H1 (cell line): ENCODE measurements around the gene C16orf90. TPM values are rescaled to one million over a fixed set of nuclear protein-coding genes. Genes with fewer than 3 reads are reported as not detected.

Experiments used
- CTCF ChIA-PET: fragments of 300-600 bp; sonication (Branson Sonifier 250); formaldehyde crosslinking; loops from one replicate; lab custom pipeline; 2021; ENCODE audit not compliant: partially characterized antibody; lab: Charles Lee
- POLR2A ChIA-PET: fragments of 300-600 bp; sonication (Branson Sonifier 250); formaldehyde crosslinking; loops from one replicate; lab custom pipeline; 2021; ENCODE audit warnings: inconsistent platforms; ENCODE audit not compliant: partially characterized antibody; lab: Charles Lee
- DNase-seq, 2 experiments: peaks; one replicate each; pipeline versions ENCODE4 v3.0.0 to v3.0.0-alpha.2; 2010 to 2022; ENCODE audit warnings: low spot score in 2 of 2, low read depth in 1 of 2, mixed read lengths in 1 of 2
- FAIRE-seq: peaks from 2 replicates; lab custom pipeline; 2011; peaks lifted over from hg19 to GRCh38; lab: Jason Lieb, UNC
- H2AFZ ChIP-seq: 2 replicates; pipeline ENCODE4 v1.8.1; 2012; ENCODE audit warnings: low read length, inconsistent platforms
- H2AK5ac ChIP-seq: 2 replicates; pipeline ENCODE4 v1.6.1; 2013; ENCODE audit warnings: low read depth, low read length
- H2BK120ac ChIP-seq: replicated peaks from 2 replicates; pipeline ENCODE3; 2013; ENCODE audit warnings: low read depth, low read length, inconsistent platforms
- H2BK12ac ChIP-seq: 2 replicates; pipeline ENCODE4 v1.6.1; 2013; ENCODE audit warnings: low read depth, low read length
- H2BK15ac ChIP-seq: 2 replicates; pipeline ENCODE4 v1.6.1; 2013; ENCODE audit warnings: low read length
- H2BK20ac ChIP-seq: 2 replicates; pipeline ENCODE4 v1.6.1; 2013; ENCODE audit warnings: low read length
- H2BK5ac ChIP-seq: 2 replicates; pipeline ENCODE4 v1.6.1; 2013; ENCODE audit warnings: low read depth, low read length
- H3K14ac ChIP-seq: 2 replicates; pipeline ENCODE4 v1.6.1; 2013; ENCODE audit warnings: inconsistent platforms; ENCODE audit not compliant: insufficient read length
- H3K18ac ChIP-seq: 2 replicates; pipeline ENCODE4 v1.6.1; 2013; ENCODE audit warnings: low read length; ENCODE audit errors: extremely low read depth
- H3K23ac ChIP-seq: 2 replicates; pipeline ENCODE4 v1.6.1; 2013; ENCODE audit warnings: inconsistent platforms; ENCODE audit not compliant: insufficient read length
- H3K23me2 ChIP-seq: 2 replicates; pipeline ENCODE4 v1.6.1; 2013; ENCODE audit warnings: low read depth, low read length
- H3K27ac ChIP-seq: 2 replicates; pipeline ENCODE4 v1.6.1; 2011; ENCODE audit warnings: low read depth, low read length, inconsistent platforms
- H3K27me3 ChIP-seq, 4 experiments: replicated peaks in 1 of 4; 1 replicate in 1 of 4; 2 replicates in 3 of 4; pipeline versions ENCODE4 v1.6.1 to v1.8.1; 2011 to 2013; ENCODE audit warnings: low read length in 3 of 4, mild to moderate bottlenecking in 3 of 4, inconsistent platforms in 2 of 4, mixed read lengths in 2 of 4, moderate library complexity in 1 of 4; ENCODE audit not compliant: control insufficient read depth in 3 of 4, insufficient read depth in 3 of 4; ENCODE audit errors: extremely low read depth in 1 of 4
- H3K36me3 ChIP-seq, 4 experiments: 2 replicates each; pipeline versions ENCODE4 v1.6.1 to v1.8.1; 2011 to 2013; ENCODE audit warnings: mild to moderate bottlenecking in 4 of 4, low read length in 3 of 4, moderate library complexity in 2 of 4, control low read depth in 1 of 4, inconsistent platforms in 1 of 4; ENCODE audit not compliant: insufficient read depth in 4 of 4, control insufficient read depth in 2 of 4
- H3K4ac ChIP-seq: replicated peaks from 2 replicates; pipeline ENCODE3; 2013; ENCODE audit warnings: low read length, low read depth, mixed read lengths, inconsistent platforms; ENCODE audit not compliant: insufficient read length
- H3K4me1 ChIP-seq, 4 experiments: replicated peaks in 1 of 4; 1 replicate in 1 of 4; 2 replicates in 3 of 4; pipeline versions ENCODE4 v1.6.1 to v1.8.1; 2011 to 2013; ENCODE audit warnings: low read length in 3 of 4, inconsistent platforms in 2 of 4, mixed read lengths in 1 of 4; ENCODE audit not compliant: insufficient read depth in 4 of 4, control insufficient read depth in 3 of 4
- H3K4me2 ChIP-seq, 2 experiments: 2 replicates each; pipeline versions ENCODE4 v1.6.1 to v1.8.1; 2011 to 2013; ENCODE audit warnings: low read depth in 2 of 2, low read length in 2 of 2, control low read depth in 1 of 2, inconsistent platforms in 1 of 2, mild to moderate bottlenecking in 1 of 2; ENCODE audit not compliant: insufficient read depth in 1 of 2
- H3K4me3 ChIP-seq, 4 experiments: fragments of 200-600, 300-600 bp in 1 of 4; sonication (generic), shearing (Covaris generic), sonication (Bioruptor Twin) in 1 of 4; 2 replicates each; pipeline versions ENCODE4 v1.5.1 to v1.8.1; 2011 to 2016; ENCODE audit warnings: low read length in 4 of 4, low read depth in 3 of 4, control low read depth in 2 of 4, inconsistent platforms in 2 of 4, mild to moderate bottlenecking in 2 of 4, mixed read lengths in 1 of 4, moderate library complexity in 1 of 4; ENCODE audit not compliant: insufficient read depth in 2 of 4; ENCODE audit errors: extremely low read depth in 1 of 4
- H3K56ac ChIP-seq: replicated peaks from 2 replicates; pipeline ENCODE3; 2013; ENCODE audit warnings: low read depth, mild to moderate bottlenecking, mixed read lengths, low read length, inconsistent platforms; ENCODE audit not compliant: insufficient read length
- H3K79me1 ChIP-seq: 2 replicates; pipeline ENCODE4 v1.6.1; 2013; ENCODE audit warnings: low read depth, low read length, control low read depth
- H3K79me2 ChIP-seq, 2 experiments: 2 replicates each; pipeline versions ENCODE4 v1.6.1 to v1.8.1; 2012 to 2013; ENCODE audit warnings: low read length in 2 of 2, mild to moderate bottlenecking in 2 of 2, inconsistent platforms in 1 of 2; ENCODE audit not compliant: insufficient read depth in 2 of 2, control insufficient read depth in 1 of 2
- H3K9ac ChIP-seq, 4 experiments: replicated peaks in 1 of 4; 1 replicate in 1 of 4; 2 replicates in 3 of 4; pipeline versions ENCODE4 v1.6.1 to v1.8.1; 2011 to 2013; ENCODE audit warnings: low read depth in 3 of 4, low read length in 3 of 4, control low read depth in 2 of 4, mild to moderate bottlenecking in 2 of 4, moderate library complexity in 2 of 4, inconsistent platforms in 1 of 4; ENCODE audit errors: extremely low read depth in 1 of 4
- H3K9me3 ChIP-seq, 2 experiments: 2 replicates each; pipeline versions ENCODE4 v1.6.1 to v1.8.1; 2012 to 2013; ENCODE audit warnings: mild to moderate bottlenecking in 2 of 2, moderate library complexity in 2 of 2, control low read depth in 1 of 2, inconsistent platforms in 1 of 2, low read depth in 1 of 2, low read length in 1 of 2, mixed read lengths in 1 of 2; ENCODE audit not compliant: insufficient read depth in 2 of 2
- H4K20me1 ChIP-seq, 2 experiments: replicated peaks in 1 of 2; 2 replicates each; pipeline versions ENCODE3 to v1.8.1; 2011 to 2013; ENCODE audit warnings: inconsistent platforms in 2 of 2, low read length in 2 of 2, mild to moderate bottlenecking in 1 of 2; ENCODE audit not compliant: insufficient read depth in 2 of 2, control insufficient read depth in 1 of 2
- H4K5ac ChIP-seq: 2 replicates; pipeline ENCODE4 v1.6.1; 2013; ENCODE audit warnings: low read length, low read depth, mixed read lengths, inconsistent platforms; ENCODE audit not compliant: insufficient read length
- H4K8ac ChIP-seq: 2 replicates; pipeline ENCODE4 v1.8.0; 2013; ENCODE audit warnings: mild to moderate bottlenecking, moderate library complexity, low read length, inconsistent platforms; ENCODE audit not compliant: insufficient read depth; ENCODE audit errors: extremely low read depth
- H4K91ac ChIP-seq: replicated peaks from 2 replicates; pipeline ENCODE3; 2013; ENCODE audit warnings: low read length, mixed read lengths, inconsistent platforms; ENCODE audit not compliant: insufficient read length
- ATF2 ChIP-seq: IDR thresholded peaks from 2 replicates; pipeline ENCODE4 v1.6.1; 2012; ENCODE audit warnings: low read length, inconsistent platforms
- CBX8 ChIP-seq: fragments of 300-800, 300-1000 bp; sonication (generic); IDR thresholded peaks from 2 replicates; pipeline ENCODE4 v1.7.1; 2016; ENCODE audit warnings: low read depth, low read length, borderline replicate concordance
- GTF2F1 ChIP-seq: IDR thresholded peaks from 2 replicates; pipeline ENCODE4 v1.6.1; 2012; ENCODE audit warnings: low read depth, low read length, improper control_type of control experiment, borderline replicate concordance
- HDAC2 ChIP-seq, 2 experiments: fragments of 300-600 bp in 1 of 2; sonication (generic) in 1 of 2; IDR thresholded peaks; 2 replicates each; pipeline ENCODE4 v1.6.1; 2011 to 2012; ENCODE audit warnings: low read depth in 2 of 2, low read length in 2 of 2, mild to moderate bottlenecking in 2 of 2, moderate library complexity in 2 of 2, borderline replicate concordance in 1 of 2, inconsistent platforms in 1 of 2
- KDM5A ChIP-seq: fragments of 200-600 bp; IDR thresholded peaks from 2 replicates; pipeline ENCODE4 v1.7.1; 2012; ENCODE audit warnings: mild to moderate bottlenecking, low read length, inconsistent platforms, mixed read lengths
- MAX ChIP-seq: IDR thresholded peaks from 2 replicates; pipeline ENCODE4 v1.6.1; 2012; ENCODE audit warnings: inconsistent platforms
- NANOG ChIP-seq: IDR thresholded peaks from 2 replicates; pipeline ENCODE4 v1.6.1; 2011; ENCODE audit warnings: low read length, low read depth, mild to moderate bottlenecking, inconsistent platforms; ENCODE audit not compliant: insufficient read depth, poor library complexity, severe bottlenecking
- PHF8 ChIP-seq: fragments of 200-600 bp; sonication (generic); conservative IDR thresholded peaks from 2 replicates; pipeline ENCODE4 v1.7.1; 2012; ENCODE audit warnings: low read depth, mild to moderate bottlenecking, inconsistent platforms, low read length, moderate library complexity
- RBBP5 ChIP-seq: IDR thresholded peaks from 2 replicates; pipeline ENCODE4 v1.7.1; 2012; ENCODE audit warnings: low read depth, mild to moderate bottlenecking, inconsistent platforms, low read length, moderate library complexity, borderline replicate concordance
- SP2 ChIP-seq: IDR thresholded peaks from 2 replicates; pipeline ENCODE4 v1.6.1; 2012; ENCODE audit warnings: mild to moderate bottlenecking, low read length, inconsistent platforms
- WGBS, 2 experiments: shearing (Covaris generic) in 1 of 2; methylation state at CpG; one replicate each; pipeline versions ENCODE4 v1.1.6 to v1.1.7; 2013 to 2015; ENCODE audit warnings: low lambda C conversion rate in 2 of 2, mixed read lengths in 2 of 2, inconsistent platforms in 1 of 2, low coverage in 1 of 2, missing lambda C conversion rate in 1 of 2; ENCODE audit not compliant: insufficient replicate concordance in 2 of 2, insufficient coverage in 1 of 2, insufficient read length in 1 of 2; ENCODE audit errors: extremely low coverage in 1 of 2, missing lambda C conversion rate in 1 of 2; 5-methylcytosine and 5-hydroxymethylcytosine counted together
- polyA plus RNA-seq, 7 experiments: library from polyadenylated mRNA; depleted of rRNA in 3 of 7; stranded (reverse) in 5 of 7; unstranded in 2 of 7; fragments of >200 nt in 5 of 7; fragments of 200-250 nt in 2 of 7; gene quantifications; 1 replicate in 5 of 7; 2 replicates in 1 of 7; 4 replicates in 1 of 7; pipeline versions ENCODE4 v1.2.1 to v1.2.3, GENCODE V29; 2011 to 2013; ENCODE audit warnings: missing spikeins in 2 of 7, mixed read lengths in 2 of 7
- total RNA-seq: library from RNA; stranded (reverse); fragmentation: NEBNext Ultra II Directional; extraction: Animal tissue kit (Norgen Biotek cat#: 25700); gene quantifications from 2 replicates; pipeline ENCODE4 v1.2.1, GENCODE V29; 2021

Gene C16orf90
- total and polyA plus RNA-seq, 2 of the 8 experiments (the other 6 are each of a cell fraction or from before 2014, with no cell fraction given) = not detected

GRCh38 chr16:3471518-3472176, 23.6 kb downstream of the C16orf90 start:
- Histone ChIP-seq H4K8ac (no peak overlapping the region; the same call in 1 of the 2 replicates), H2BK5ac (no peak overlapping the region), H3K4me3 (no peak overlapping the region), H2BK20ac (no peak overlapping the region), H2BK12ac (no peak overlapping the region), H2AK5ac (no peak overlapping the region), H3K4ac (no peak overlapping the region), H2BK15ac (no peak overlapping the region), H3K23ac (no peak overlapping the region), H2BK120ac (no peak overlapping the region), H3K27me3 (no peaks in the 10 kb centered on the region), H2AFZ (no peak overlapping the region), H3K4me2 (no peak overlapping the region), H4K5ac (no peak overlapping the region), H3K79me1 (peaks cover 26% of the 10 kb centered on the region), H3K9ac (no peak overlapping the region), H3K9me3 (no peaks in the 10 kb centered on the region), H3K79me2 (peaks cover 6 to 88% of the 10 kb centered on the region in 2 experiments; a peak in 3 of 4 replicates), H4K20me1 (peaks cover 10 to 14% of the 10 kb centered on the region in 2 experiments), H4K91ac (no peak overlapping the region), H3K36me3 (no peaks in the 10 kb centered on the region; a peak in 1 of 8 replicates), H3K14ac (no peak overlapping the region), H3K27ac (no peak overlapping the region), H3K56ac (no peak overlapping the region), H3K18ac (no peak overlapping the region), H3K4me1 (peaks cover 0 to 18% (median 8%) of the 10 kb centered on the region in 4 experiments; a peak in 6 of 7 replicates), H3K23me2 (no peaks in the 10 kb centered on the region)
- DNase-seq (no peak), FAIRE-seq (no peak)
- CTCF ChIA-PET = interaction anchor here (0.5 to 1.6 kb wide), 2 partner anchors 28 to 549 kb away, joined by 3 to 4 read pairs; no protein-coding TSS in a partner anchor
- 92% methylated on average over 20 of the region's 20 CpGs; no CpG with 5 or more reads in 1 of the 2 experiments for WGBS, 2 experiments
- POLR2A ChIA-PET = interaction anchor here (1.2 to 3.0 kb wide), 3 partner anchors 8 to 15 kb away, joined by 3 to 9 read pairs (median 5); no protein-coding TSS in a partner anchor
- TF ChIP-seq KDM5A = no peak
- no peak for TF ChIP-seq NANOG
- no peak for TF ChIP-seq PHF8
- no peak for TF ChIP-seq RBBP5
- no peak for TF ChIP-seq HDAC2 (IDR thresholded peaks at IDR 0.05; ENCODE audit: borderline replicate concordance in 1 of 2, low read depth in 2 of 2, low read length in 2 of 2)
- no peak for TF ChIP-seq GTF2F1
- no peak for TF ChIP-seq SP2
- no peak for TF ChIP-seq CBX8
- no peak for TF ChIP-seq MAX
- no peak for TF ChIP-seq ATF2
